SU-DHL-6 (cell line): ENCODE measurements around the gene GLOD4.

Source experiments
- H2AFZ ChIP-seq: fragments of 200-600 bp; sonication (generic); 2 replicates; pipeline ENCODE4 v1.6.1; 2014; ENCODE audit warnings: low read depth, mild to moderate bottlenecking, moderate library complexity, mixed read lengths, antibody characterized with exemption, low read length; ENCODE audit not compliant: severe bottlenecking
- H3F3A ChIP-seq: fragments of 200-600 bp; shearing (Covaris generic); 2 replicates; pipeline ENCODE4 v1.6.0; 2016; ENCODE audit warnings: antibody characterized with exemption, mild to moderate bottlenecking; ENCODE audit not compliant: insufficient read depth
- H3K27ac ChIP-seq: fragments of 200-600 bp; sonication (generic); 2 replicates; pipeline ENCODE4 v1.5.1; 2016; ENCODE audit warnings: low read depth, mild to moderate bottlenecking, low read length, moderate library complexity, mixed read lengths
- H3K27me3 ChIP-seq: fragments of 200-600 bp; sonication (generic), shearing (Covaris generic); 2 replicates; pipeline ENCODE4 v1.6.0; 2014; ENCODE audit warnings: mild to moderate bottlenecking, low read length
- H3K36me3 ChIP-seq: fragments of 200-600 bp; sonication (generic); 2 replicates; pipeline ENCODE4 v1.6.1; 2014; ENCODE audit warnings: mild to moderate bottlenecking, low read length, mixed read lengths
- H3K4me2 ChIP-seq: fragments of 300-600, 200-600 bp; shearing (Covaris generic), sonication (generic); 2 replicates; pipeline ENCODE4 v1.6.0; 2014; ENCODE audit warnings: low read length, low read depth, mild to moderate bottlenecking; ENCODE audit not compliant: poor library complexity, severe bottlenecking
- H3K4me3 ChIP-seq: fragments of 200-600 bp; sonication (generic); 2 replicates; pipeline ENCODE4 v1.5.1; 2014; ENCODE audit warnings: antibody characterized with exemption, low read length, mild to moderate bottlenecking, mixed read lengths; ENCODE audit not compliant: insufficient read depth, poor library complexity, severe bottlenecking
- H3K79me2 ChIP-seq: fragments of 200-600 bp; sonication (generic); 2 replicates; pipeline ENCODE4 v1.6.1; 2014; ENCODE audit warnings: mild to moderate bottlenecking, low read length, moderate library complexity; ENCODE audit not compliant: insufficient read depth
- H3K9ac ChIP-seq: fragments of 200-600 bp; sonication (generic); 2 replicates; pipeline ENCODE4 v1.7.0; 2014; ENCODE audit warnings: mild to moderate bottlenecking, low read length
- H3K9me2 ChIP-seq: fragments of 200-600 bp; sonication (generic); replicated peaks from 2 replicates; pipeline ENCODE4 v1.6.1; 2014; ENCODE audit warnings: low read length; ENCODE audit not compliant: insufficient read depth
- H3K9me3 ChIP-seq: fragments of 200-600 bp; sonication (generic); 2 replicates; pipeline ENCODE4 v1.6.1; 2014; ENCODE audit warnings: low read length, mixed read lengths; ENCODE audit not compliant: insufficient read depth
- H4K20me1 ChIP-seq: fragments of 200-600 bp; sonication (generic); 2 replicates; pipeline ENCODE4 v1.6.1; 2014; ENCODE audit warnings: low read depth, mild to moderate bottlenecking, antibody characterized with exemption, low read length, moderate library complexity, mixed read lengths
- EZH2phosphoT487 ChIP-seq: fragments of 200-600 bp; sonication (generic), shearing (Covaris generic); conservative IDR thresholded peaks from 2 replicates; pipeline ENCODE4 v1.6.1; 2018; ENCODE audit warnings: mild to moderate bottlenecking, antibody characterized with exemption, low read length, moderate library complexity, mixed read lengths
- TF ChIP-seq, protein P1 (sequence below): fragments of 200-600 bp; sonication (generic); IDR thresholded peaks from one replicate; pipeline ENCODE4 v1.5.1; 2017; ENCODE audit warnings: antibody characterized with exemption, mild to moderate bottlenecking, low read length, moderate library complexity; ENCODE audit not compliant: insufficient read depth, poor library complexity, severe bottlenecking

The GLOD4 gene

DNA sequence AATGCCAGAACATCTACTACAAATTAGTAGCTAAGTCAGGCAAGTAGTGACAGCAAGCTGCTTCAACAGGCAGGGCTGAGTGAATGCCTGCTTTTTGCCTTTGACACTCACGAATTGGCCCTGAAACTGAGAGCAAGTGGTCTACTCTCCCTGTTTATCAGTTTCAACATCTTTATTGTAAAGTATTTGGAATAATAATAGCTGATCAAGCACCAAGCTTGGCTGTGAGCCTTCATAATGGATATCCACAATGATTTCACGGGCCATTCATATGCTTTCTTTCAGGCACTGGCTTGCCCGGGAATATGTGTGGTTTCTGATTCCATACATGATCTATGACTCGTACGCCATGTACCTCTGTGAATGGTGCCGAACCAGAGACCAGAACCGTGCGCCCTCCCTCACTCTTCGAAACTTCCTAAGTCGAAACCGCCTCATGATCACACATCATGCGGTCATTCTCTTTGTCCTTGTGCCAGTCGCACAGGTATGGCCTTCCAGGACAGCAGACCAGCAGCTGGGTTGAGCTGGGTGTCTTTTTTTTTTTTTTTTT is 44.4 kb downstream of the GLOD4 start:
- Histone ChIP-seq H3K79me2 (peaks cover 33% of the 10 kb centered on the region), H2AFZ (no peak overlapping the region), H3K27ac (no peak overlapping the region)

DNA sequence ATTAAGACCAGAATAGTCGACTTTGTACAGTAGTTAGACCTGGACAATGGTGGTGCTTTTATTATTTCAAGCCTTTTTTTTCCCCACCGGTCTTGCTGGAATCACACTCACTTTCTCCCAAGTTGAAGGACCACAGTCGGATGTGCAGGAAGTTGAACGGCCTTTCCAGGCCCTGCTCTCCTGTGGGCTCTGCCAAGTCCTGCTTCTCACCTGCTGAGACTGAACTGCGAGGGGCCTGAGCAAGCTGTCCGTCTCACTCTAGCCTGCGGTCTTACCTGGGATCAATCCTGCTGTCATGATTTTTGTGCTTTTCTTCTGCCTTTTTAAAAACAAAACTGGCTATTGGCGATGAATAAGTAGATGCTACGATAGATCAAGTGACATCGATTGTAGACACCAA is 48.3 kb downstream of the GLOD4 start:
- Histone ChIP-seq H4K20me1 (no peaks in the 10 kb centered on the region), H3K4me3 (peak overlapping the region; percentile 76), H3K9me3 (no peaks in the 10 kb centered on the region), H3K79me2 (peaks cover 33% of the 10 kb centered on the region), H3K4me2 (peak overlapping the region; percentile 75), H3K9me2 (no peaks in the 10 kb centered on the region), H3K36me3 (no peaks in the 10 kb centered on the region), H2AFZ (no peak overlapping the region), H3K27ac (no peak overlapping the region), H3K9ac (peak overlapping the region; percentile 93), H3K27me3 (no peaks in the 10 kb centered on the region), H3F3A (peaks cover 13% of the 10 kb centered on the region; the same call in 1 of the 2 replicates)
- TF ChIP-seq EZH2phosphoT487, result no peak
- TF ChIP-seq, protein P1, sequence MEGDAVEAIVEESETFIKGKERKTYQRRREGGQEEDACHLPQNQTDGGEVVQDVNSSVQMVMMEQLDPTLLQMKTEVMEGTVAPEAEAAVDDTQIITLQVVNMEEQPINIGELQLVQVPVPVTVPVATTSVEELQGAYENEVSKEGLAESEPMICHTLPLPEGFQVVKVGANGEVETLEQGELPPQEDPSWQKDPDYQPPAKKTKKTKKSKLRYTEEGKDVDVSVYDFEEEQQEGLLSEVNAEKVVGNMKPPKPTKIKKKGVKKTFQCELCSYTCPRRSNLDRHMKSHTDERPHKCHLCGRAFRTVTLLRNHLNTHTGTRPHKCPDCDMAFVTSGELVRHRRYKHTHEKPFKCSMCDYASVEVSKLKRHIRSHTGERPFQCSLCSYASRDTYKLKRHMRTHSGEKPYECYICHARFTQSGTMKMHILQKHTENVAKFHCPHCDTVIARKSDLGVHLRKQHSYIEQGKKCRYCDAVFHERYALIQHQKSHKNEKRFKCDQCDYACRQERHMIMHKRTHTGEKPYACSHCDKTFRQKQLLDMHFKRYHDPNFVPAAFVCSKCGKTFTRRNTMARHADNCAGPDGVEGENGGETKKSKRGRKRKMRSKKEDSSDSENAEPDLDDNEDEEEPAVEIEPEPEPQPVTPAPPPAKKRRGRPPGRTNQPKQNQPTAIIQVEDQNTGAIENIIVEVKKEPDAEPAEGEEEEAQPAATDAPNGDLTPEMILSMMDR, result no peak

More for the DNA sequence above, 44.4 kb downstream of the GLOD4 start:
- Histone ChIP-seq H3K9me3 (no peaks in the 10 kb centered on the region), H3K27me3 (no peaks in the 10 kb centered on the region), H3K9me2 (no peaks in the 10 kb centered on the region), H3K4me2 (no peak overlapping the region), H3K4me3 (no peak overlapping the region), H4K20me1 (no peaks in the 10 kb centered on the region), H3K9ac (no peak overlapping the region), H3K36me3 (no peaks in the 10 kb centered on the region), H3F3A (peaks cover 29% of the 10 kb centered on the region)
- TF ChIP-seq, protein P1, result no peak
- TF ChIP-seq EZH2phosphoT487, result no peak

DNA sequence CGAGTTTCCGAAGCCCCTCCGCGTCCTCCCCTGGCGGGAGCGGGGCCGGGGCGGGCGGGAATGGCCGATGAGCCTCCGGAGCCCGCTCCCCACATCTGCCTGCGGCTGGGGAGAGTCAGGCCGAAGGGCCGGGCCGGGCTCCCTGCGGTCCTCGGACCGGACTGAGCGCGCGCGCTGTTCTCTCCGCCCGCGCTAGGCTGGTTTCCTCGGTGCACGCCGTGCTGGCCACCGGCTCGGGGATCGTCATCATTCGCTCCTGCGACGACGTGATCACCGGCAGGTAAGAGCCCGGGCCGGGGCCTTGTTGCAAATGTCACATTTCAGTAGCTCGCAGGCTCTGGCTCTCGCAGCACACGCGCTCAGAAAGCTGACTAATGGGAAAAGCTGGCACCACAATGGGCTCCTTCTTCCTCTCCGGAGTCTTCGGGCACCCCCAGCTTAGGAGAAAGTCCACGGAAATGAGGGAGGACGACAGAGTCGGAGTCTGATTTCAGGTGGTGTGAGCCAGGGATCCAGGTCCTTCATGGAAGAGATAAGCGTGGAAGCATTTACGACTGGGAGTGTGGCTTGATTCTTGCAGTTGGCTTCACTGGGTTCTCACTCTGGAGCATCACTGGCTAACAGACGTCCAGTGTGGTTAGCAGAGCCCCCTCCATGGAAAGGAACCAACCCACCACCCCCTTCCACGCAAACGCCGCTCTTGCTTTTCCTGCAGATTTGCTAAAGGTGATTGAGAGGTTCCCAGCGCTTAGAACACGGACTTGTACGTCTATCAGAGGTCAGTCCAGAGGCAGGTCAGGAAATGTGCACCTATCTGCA is 49.0 kb downstream of the GLOD4 start:
- H3K27ac ChIP-seq, result peak overlapping the region; percentile 43

More for the DNA sequence above, 49.0 kb downstream of the GLOD4 start:
- Histone ChIP-seq H3K4me3 (peak overlapping the region; percentile 76), H3K9ac (peak overlapping the region; percentile 93), H2AFZ (peak overlapping the region; percentile 77), H3K36me3 (no peaks in the 10 kb centered on the region), H4K20me1 (no peaks in the 10 kb centered on the region), H3K27me3 (no peaks in the 10 kb centered on the region), H3F3A (peaks cover 13% of the 10 kb centered on the region; the same call in 1 of the 2 replicates), H3K79me2 (peaks cover 33% of the 10 kb centered on the region), H3K9me3 (no peaks in the 10 kb centered on the region), H3K4me2 (peak overlapping the region; percentile 75), H3K9me2 (no peaks in the 10 kb centered on the region)
- no peak for TF ChIP-seq EZH2phosphoT487
- TF ChIP-seq, protein P1, result no peak
